NCI-H82 treated with DMSO at 0.1 percent for 48 hours (cell line): ENCODE measurements around the gene ISCU.
"Not testable (repeated sequence)": the region's sequence is repeated elsewhere in the genome, so short reads cannot be mapped to it uniquely, and the experiment has no call there.

Experiments used
- DNase-seq: peaks from one replicate; lab custom pipeline; 2025; ENCODE audit not compliant: unreplicated experiment; lab: John Stamatoyannopoulos, UW

Gene ISCU

GRCh38 chr12:108586306-108586705, 23.9 kb downstream of the ISCU start:
- no peak for DNase-seq

- DNase-seq, result no peak
These were observed 25.4 kb downstream of the ISCU start for GRCh38 chr12:108587826-108588225.

- no peak for DNase-seq
These were observed 26.8 kb downstream of the ISCU start for GRCh38 chr12:108589028-108589839.

- no peak for DNase-seq
These were observed 27.4 kb downstream of the ISCU start for GRCh38 chr12:108589840-108590229.

GRCh38 chr12:108590463-108590862, 28.1 kb downstream of the ISCU start:
- not testable (repeated sequence) for DNase-seq

DNA sequence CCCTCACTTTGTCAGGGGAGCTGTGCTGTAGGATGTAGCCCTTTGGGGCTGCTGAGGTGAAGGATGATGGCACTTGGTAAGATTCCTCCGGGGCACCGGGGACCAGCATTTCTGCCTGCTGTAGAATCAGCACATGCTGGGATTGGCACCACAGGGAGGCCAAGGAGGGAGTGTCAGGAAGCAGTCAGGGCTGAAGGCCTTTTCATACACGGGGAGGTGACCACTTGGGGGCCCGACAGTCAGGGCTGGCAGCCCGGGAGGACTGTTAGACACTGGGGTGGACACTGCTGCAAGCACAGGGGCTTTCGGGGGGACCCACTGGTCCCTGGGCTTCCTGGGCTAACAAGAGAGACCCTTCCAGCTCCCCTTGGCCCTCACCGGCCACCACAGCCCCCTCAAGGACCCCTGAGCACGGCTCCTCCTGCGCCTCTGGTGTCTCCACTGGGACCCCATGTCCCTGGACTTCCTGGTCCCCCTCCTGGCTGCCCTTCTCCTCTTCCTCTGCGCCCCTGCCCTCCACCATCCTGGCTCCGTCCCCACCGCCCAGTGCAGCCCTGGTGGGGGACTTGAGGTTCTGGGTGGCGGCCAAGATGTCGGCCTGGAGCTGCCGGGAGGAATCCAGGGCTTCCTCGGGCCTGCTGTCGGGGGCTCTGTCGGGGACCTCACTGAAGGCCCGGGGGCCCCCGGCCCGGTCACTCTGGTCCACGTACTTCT, 29.0 kb downstream of the ISCU start:
- DNase-seq, result no peak

DNA sequence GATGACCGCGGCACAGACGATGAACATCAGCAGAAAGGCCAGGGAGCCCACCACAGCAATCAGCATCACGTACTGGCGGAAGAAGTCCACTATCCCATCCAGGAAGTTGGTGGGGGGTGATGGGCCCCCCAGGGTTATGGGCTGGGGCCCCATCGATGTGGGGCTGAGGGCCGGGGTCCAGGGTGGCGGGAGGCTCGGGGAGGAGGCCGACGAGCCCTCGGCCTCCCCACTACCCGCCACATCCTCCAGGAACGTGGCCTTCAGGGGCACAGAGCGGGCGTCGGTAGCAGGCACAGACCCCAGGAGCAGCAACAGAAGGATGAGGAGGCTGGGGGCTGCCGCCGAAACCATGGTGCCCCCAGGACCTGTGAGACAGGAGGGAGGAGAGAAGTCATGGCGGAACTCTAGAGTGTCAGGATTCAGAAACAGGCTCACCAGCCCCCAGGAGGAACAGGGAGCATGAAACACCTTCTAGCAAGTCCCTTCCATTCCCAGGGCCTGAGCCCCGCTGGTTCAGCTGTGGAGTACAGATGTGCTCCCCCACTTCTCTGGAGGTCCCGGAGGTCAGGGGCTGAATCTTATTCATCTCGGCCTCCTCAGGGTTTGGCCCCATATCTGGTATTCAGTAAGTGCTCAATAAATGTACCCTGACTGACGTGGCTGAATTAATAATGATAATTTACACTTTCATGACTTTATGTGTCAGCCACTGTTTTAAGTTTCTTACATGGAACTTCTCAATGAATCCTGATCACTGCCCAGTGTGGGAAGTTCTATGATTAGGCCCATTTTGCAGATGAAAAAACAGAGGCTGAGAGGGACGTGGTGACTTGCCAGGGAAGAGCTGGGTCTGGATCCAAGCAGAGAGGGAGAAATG, 29.9 kb downstream of the ISCU start:
- DNase-seq, result no peak

DNA sequence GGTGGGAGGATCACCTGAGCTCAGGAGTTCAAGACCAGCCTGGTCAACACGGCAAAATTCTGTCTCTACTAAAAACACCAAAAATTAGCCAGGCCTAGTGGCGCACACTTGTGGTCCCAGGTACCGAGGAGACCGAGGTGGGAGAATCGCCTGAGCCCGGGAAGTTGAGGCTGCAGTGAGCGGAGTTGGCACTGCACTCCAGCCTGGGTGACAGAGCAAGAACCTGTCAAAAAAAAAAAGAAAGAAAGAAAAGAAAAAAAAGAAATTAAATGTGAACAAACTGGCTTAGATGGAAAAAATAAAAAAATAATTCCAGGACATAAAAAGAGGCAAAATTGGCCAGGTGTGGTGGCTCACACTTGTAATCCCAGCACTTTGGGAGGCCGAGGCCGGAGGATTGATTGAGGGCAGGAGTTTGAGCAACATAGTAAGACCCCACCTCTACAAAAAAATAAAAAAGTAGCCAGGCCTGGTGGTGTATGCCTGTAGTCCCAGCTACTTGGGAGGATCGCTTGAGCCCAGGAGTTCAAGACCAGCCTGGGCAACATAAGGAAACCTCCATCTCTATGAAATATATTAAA, 32.0 kb downstream of the ISCU start:
- no peak for DNase-seq

DNA sequence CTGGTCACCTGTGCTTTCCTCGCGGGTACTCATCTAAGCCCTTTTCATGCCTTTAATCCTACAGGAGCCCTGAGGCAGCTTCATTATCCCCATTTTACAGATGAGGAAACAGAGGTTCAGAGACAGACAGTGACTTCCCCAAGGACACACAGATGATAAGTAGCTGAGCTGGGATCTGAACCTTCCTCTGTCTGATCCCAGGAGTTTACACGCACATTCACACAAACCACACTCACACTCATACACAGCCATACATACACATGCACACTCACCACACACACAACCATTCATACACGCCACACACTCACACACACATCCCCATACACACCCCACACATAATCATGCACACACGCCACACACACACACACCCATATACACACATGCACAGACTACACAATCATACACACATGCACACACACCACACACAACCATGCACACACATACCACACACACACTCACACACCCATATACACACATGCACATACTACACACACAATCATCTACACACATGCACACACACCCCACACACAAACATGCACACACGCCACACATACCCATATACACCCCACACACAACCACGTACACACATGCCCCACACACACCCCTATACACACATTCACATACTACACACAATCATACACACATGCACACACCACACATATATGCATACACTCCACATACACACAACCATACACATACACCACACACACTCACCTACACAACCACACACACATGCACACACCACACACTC, 32.7 kb downstream of the ISCU start:
- no peak for DNase-seq

GRCh38 chr12:108595711-108596647, 33.6 kb downstream of the ISCU start:
- no peak for DNase-seq

DNA sequence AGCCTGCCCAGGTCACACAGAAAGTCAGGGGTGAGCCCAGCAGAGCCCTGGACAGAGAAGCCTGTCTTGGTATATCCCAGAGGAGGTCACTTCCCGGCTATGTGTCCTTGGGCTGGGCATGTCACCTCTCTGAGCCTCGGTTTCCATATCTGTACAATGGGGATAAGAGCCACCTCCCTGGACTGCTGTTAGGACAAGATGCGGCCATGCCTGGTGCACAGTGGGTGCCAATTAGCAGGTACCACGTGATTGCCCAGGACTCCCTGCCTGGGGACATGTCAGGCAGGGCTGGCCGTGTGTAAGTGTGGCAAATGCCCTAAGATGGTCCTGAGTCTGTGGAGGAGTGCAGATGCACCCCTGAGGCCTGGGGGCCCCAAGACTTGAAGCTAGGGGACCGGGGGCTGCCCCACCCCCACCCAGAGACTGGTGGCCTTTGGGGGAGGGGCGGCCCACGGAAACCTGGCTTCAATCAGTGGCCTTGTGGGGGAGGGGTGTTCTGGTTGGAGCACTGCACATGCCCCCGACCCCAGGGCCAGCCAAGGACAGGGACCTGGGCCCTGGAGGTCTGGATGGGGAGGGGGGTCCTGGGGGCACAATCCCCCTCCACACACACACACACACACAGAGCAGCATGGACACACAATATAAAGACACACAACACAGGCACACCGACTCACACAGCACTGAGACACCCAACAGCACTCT, 34.6 kb downstream of the ISCU start:
- no peak for DNase-seq

DNA sequence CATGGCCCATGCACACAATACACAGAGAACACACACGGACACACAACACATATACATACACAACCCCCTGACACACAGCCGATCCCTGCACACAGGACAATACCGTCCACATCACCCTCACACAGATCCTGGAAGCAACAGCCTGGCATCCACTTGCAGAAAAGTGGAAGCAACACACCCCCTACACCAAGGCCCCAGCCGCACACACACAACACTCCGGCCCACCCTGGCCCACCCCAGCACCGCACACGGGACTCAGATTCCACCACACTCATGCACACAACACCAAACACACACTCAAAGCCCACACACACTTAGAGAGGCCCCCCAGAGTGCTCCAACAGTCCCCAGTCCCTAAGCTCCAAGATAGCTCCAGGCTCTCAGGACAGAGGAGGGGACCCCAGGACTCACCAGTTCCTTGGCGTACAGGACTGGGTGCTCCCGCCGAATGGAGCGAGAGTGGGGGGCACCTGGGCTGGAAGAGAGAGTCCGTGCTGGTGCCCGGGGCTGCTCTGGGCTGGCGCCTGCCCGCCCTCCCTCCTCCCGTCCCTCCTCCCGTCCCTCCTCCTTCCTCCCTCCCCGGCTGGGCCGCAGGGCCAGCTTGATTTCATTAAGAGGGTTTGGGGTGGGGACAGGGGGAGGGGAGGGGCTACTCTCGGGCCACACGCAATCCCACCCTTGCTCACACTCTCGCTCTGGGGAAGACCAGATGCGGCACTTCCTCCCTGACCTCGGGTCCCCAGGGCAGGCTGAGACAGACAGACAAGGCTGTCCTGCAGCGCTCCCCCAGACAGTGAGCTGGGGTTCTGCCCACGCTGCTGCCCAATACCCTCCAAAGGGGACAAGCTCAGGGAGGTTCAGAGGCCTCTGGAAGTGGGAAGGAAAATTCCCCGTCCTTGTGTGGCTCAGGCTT, 35.4 kb downstream of the ISCU start, which contains the start of gene TMEM119:
TMEM119 (minus strand) TSS at position 526 of the 913 bp plus-strand sequence. CDS start 5,701 bp downstream, outside the sequence.
- DNase-seq, result no peak

DNA sequence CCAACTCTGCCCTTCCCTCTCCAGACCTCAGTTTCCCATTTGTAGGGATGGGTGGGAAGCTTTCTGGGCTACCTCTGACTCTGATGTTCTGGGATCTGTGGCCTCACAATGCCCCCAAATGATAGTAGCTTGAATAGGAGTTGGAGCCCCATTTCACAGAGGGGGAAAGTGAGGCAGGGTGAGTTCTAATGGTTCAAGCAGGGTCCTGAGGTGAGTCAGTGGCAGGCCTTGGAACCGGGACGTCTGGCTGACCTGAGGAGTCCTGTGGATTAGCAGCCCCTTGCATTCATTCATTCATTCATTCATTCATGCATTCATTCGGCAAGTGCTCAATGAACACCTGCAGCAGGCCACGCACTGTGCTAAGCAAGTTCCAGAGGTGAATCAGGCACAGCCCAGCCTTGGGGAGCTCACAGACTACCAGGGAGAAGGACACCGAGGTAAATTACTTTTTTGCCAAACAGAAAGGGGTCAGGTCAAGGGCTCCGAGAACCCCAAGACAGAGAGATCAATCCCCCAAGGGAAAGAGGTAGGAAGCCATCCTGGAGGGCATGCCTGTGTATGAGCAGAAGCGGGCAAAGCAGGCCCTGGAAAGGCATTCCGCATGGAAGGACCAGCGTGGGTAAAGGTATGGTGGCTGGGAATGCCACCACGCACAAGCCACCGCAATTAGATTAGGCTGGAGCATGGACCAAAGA, 36.3 kb downstream of the ISCU start:
- DNase-seq, result no peak

GRCh38 chr12:108599541-108599940, 37.1 kb downstream of the ISCU start:
- no peak for DNase-seq

DNA sequence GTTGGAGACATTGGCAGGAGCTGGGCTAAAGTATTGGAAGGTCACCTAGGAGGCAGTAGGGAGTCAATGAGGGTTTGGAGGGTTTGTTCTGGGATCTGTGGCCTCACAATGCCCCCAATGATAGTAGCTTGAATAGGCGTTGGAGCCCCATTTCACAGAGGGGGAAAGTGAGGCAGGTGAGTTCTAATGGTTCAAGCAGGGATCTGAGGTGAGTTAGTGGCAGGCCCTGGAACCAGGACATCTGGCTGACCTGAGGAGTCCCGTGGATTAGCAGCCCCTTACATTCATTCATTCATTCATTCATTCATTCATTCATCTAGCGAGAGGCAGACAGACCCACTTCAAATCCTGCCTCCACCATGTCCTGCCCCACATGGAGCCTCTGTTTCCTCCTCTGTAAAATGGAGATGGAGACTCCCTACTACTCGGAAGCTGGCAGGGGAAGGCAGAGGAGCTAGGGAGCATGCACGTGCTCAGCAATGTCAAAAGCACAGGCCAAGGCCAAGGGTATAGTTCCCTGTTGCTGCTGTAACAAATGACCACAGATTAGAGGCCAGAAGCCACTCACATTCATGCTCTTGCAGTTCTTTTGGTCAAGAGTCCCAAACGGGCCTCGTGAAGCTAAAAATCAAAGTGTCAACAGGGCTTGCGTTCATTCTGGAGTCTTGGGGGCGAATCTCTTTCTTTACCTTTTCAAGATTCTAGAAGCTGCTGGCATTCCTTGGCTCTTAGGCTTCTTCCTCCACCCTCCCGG, 37.7 kb downstream of the ISCU start:
- DNase-seq, result no peak

GRCh38 chr12:108600702-108601007, 38.3 kb downstream of the ISCU start:
- peak; percentile 49 for DNase-seq
